ENCODE results near the gene ZNF646.

DNA sequence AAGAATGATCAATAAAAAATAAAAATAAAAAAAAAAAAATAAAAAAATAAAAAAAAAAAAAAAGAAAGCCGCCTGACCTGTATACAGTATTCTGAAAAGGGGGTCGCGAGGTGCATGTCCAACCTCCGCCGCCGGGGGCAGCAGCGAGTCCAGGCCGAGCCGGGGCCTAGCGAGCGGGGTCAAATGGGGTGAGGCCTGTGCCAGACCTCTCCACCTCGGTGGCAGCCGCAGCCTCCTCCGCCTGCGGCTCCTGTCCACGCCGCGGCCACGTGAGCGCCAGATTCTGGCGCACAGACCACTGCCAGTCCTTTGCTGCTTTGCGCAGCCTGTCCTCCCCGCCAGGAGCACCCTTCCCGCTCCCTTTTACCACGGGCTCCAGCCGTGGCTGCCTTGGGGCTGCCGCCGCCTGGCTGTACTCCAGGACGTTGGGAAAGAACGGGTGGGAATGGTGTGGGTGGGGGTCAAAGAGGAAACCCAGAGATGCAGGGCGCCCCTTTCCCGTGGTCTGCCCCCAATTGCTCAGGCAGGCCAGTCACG, 31.5 kb downstream of the ZNF646 start:
- TF ChIP-seq YY1 (IDR thresholded peaks at IDR 0.05), result peak; percentile 60
- peak; percentile 87 for TF ChIP-seq SP1 (IDR thresholded peaks at IDR 0.05)
- TF ChIP-seq, protein P1, sequence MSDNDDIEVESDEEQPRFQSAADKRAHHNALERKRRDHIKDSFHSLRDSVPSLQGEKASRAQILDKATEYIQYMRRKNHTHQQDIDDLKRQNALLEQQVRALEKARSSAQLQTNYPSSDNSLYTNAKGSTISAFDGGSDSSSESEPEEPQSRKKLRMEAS (IDR thresholded peaks at IDR 0.05), result no peak
- TF ChIP-seq TAF1 (conservative IDR thresholded peaks at IDR 0.05), result no peak
- TF ChIP-seq EGR1 (IDR thresholded peaks at IDR 0.05; ENCODE audit: low read depth in 2 of 2), result peak in 1 of 2 donors; percentile 68
- peak; percentile 82 for TF ChIP-seq CTCF (IDR thresholded peaks at IDR 0.05; ENCODE audit: low read depth, low read length, missing input control)
- peak; percentile 73 for TF ChIP-seq NR2F2 (IDR thresholded peaks at IDR 0.05)
- peak in 1 of 2 donors; percentile 72 for TF ChIP-seq HNF4A (conservative IDR thresholded peaks at IDR 0.05)

Measured in liver (tissue), 3 donors.